KG1 (cell line): ENCODE measurements around the gene SLC25A25.

Experiments
- DNase-seq: peaks from one replicate; lab custom pipeline; 2025; lab: John Stamatoyannopoulos, UW

SLC25A25 gene

DNA sequence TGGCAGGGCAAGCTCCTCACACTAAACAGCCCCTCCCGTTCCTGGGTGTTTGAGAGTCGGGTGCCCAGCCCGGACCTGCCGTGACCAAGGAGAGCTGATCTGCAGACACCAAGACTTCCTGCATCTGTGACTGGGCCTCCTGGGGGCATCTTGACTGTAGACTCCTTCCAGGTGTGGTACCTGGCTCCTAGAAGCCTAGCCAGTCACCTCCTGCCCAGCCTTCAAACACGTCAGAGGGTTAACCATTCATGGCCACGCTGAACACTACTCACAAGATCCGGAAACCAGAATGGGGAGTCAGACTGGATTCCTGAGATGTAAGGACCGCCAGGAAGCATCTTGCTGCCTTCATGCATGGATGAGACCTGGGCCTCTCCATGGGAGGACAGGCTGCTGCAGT is 77.5 kb downstream of the SLC25A25 start:
- DNase-seq = no peak

DNA sequence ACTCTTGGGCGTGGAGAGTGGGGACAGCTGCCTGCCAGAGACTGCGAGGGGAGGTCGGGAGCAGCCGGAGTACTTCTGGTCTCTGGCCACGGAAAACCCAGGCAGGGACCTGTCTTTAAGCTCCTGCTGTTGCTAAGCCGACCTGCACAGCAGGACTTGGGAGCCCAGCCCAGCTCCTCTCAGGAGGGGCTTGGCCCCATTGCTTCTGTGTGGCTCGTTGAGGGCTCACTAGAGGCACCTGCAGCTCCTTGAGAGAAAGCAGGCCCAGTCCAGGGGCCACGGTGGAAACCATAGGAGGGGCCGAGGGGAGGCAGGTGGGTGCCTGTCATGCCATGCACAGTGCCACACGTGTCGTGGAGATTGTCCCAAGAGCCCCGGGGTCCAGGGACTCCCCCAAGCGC is 77.9 kb downstream of the SLC25A25 start:
- no peak for DNase-seq

DNA sequence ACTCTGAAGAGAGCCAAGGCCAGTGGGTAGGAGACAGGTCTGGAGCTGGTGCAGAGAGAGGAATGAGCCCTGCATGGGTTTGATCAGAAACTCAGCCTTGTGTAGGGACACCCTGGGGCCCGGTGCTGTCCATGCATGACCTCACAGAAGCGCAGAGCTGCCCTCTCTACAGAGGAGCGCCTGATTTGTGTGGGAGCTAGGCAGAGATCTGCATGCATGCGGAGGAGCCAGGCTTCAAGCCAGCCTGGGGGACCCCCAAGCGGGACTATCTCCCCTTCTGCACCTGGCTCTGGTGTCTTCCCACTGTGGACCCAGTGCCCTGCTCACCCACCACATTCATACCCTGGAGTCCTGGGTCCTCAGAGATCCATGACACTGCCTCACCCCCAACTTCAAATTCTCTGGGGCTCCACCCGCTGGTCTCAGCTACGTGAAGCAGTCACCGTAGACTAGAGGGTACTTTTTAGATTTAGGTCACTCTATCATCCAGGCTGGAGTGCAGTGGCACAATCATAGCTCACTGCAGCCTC is 78.6 kb downstream of the SLC25A25 start:
- DNase-seq = no peak

- DNase-seq = no peak
These were observed 80.5 kb downstream of the SLC25A25 start for GRCh38 chr9:128148509-128149000.

DNA sequence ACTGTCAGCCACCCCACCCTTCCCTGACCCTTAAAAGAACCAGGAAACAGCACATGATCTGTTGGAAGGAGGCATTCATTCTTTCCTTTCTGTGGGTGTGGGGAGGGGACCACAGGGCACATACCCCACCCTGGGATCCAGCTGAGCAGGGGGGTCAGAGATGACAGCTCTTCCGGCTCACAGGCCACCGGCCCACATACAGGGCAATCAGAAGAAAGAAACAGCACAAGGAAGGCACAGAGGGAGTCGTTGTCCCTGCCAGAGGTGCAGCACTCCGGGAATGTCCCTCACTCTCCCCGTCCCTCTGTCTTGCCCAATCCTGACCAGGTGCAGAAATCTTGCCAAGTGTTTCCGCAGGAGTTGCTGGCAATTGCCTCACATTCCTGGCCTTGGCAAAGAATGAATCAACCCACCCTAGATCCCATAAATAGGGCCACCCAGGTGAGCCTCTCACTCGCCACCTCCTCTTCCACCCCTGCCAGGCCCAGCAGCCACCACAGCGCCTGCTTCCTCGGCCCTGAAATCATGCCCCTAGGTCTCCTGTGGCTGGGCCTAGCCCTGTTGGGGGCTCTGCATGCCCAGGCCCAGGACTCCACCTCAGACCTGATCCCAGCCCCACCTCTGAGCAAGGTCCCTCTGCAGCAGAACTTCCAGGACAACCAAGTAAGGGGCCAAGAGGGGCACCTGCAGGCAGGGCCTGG is 81.1 kb downstream of the SLC25A25 start, which contains the start of gene LCN2:
Gene LCN2, plus strand, starts transcription at position 453 of the 701 bp plus-strand sequence. Its CDS starts 73 bp downstream, at position 526.
- DNase-seq = no peak

- DNase-seq = no peak
These were observed 82.0 kb downstream of the SLC25A25 start for GRCh38 chr9:128149951-128150593.

- no peak for DNase-seq
These were observed 82.7 kb downstream of the SLC25A25 start for GRCh38 chr9:128150594-128151308.

GRCh38 chr9:128151309-128152132 is 83.5 kb downstream of the SLC25A25 start:
- DNase-seq = no peak

- DNase-seq = no peak
These were observed 84.4 kb downstream of the SLC25A25 start for GRCh38 chr9:128152133-128153059.

DNA sequence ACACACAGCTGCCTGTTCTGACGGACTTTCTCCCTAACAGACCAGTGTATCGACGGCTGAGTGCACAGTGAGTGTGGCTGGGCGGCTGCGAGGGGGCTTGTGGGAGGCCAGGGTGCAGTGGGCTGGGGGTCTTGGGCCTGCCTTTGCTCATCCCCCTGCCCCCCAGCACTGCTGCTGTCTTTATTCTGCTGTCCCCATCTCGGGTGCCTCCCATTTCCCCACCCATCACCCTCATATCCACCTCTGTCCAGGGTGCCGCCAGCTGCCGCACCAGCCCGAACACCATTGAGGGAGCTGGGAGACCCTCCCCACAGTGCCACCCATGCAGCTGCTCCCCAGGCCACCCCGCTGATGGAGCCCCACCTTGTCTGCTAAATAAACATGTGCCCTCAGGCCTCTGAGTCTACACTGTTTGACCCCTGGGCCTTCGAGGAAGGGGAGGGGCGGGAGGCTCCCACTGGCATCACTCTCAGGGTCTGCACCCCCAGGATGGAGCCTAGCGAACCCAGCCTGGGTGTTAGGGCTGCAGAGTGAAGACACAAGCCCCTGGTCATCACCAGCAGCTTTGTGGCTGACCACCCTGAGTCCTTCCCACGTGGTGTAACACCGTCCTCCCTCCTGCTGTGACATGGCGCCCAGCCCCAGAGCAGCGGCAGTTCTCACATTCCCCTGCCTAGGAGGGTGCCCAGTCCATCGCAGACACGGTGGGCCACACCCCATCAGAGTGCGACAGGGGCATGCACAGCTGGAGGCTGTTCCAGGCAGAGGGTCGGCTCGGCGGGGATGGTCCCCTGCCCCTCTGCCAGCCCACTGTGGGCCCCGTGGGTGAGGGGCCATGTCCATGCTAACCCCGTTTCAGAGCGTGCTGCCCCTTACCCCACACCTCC is 85.3 kb downstream of the SLC25A25 start:
- no peak for DNase-seq

DNA sequence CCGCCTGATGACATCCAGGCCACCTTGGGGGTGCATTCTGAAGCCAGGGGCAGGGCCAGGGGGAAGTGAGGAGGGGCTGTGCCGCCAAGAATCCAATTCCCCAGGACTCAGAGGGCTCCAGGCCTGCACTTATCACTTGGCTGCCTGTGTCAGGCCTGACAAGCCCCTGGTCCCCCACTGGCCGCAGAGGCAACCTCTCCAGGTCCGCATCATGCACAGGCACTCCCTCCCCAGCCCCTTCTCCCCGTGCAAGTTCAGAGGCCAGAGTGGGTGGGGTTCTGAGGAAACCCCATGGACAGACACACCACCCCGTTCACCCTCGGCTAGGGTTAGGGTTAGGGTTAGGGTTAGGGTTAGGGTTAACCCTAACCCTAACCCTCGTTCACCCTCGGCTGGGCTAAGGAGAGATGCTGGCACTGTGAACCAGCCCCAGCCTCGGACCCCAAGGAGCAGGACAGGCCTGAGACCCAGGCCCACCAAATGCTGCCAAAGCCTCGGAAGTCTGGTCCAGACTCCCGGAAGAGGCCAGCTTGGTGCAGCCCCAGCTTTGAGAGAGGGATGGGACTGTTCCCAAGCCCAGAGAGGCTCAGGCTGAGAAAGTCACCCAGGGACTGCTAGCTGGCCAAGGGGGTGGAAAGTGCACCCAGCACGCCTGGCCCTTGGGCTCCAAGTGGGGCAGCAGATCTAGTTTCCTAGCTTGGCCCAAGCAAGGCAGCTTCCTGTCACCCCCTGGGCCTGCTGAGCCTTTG is 86.1 kb downstream of the SLC25A25 start:
- DNase-seq = no peak

DNA sequence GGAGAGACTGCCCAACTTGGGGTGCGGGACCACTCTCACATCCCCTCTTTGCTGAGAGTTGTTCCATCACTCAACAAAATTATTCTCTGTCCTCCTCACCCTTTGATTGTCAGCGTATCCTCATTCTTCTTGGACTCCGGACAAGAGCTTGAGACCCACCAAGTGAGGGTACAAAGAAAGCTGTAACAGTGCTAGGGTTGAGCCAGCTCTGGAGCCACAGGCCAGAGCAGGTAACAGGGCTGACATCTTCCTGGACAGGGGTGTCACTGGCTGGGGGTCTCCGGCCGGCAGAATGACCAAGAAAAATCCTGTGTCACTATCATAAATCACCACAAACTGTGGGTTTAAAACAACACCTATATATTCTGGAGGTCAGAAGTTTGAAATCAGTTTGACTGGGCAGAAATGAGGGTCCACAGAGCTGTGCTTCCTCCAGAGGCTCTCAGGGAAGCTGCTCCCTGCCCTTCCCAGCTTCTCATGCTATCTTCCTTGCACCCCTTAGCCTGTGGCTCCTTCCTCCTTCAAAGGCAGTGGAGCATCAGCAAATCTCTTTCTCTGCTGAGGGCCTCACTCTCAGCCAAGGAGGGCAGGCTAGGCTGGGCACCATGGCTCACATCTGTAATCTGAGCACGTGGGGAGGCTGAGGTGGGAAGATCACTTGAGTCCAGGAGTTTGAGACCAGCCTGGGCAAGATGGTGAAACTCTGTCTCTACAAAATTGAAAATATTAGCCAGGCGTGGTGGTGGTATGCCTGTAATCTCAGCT is 87.9 kb downstream of the SLC25A25 start:
- DNase-seq = no peak
